Fibroblast of the aortic adventitia (primary cell): ENCODE measurements around the gene CHIT1. TPM values are rescaled to one million over a fixed set of nuclear protein-coding genes. Genes with fewer than 3 reads are reported as not detected.

Source experiments
- DNase-seq: peaks from one replicate; pipeline ENCODE4 v3.0.0-alpha.2; 2010; ENCODE audit warnings: low read depth
- H3K4me3 ChIP-seq: 2 replicates; pipeline ENCODE4 v1.5.1; 2011; ENCODE audit warnings: low read depth, mild to moderate bottlenecking, control low read depth, low read length, moderate library complexity
- total RNA-seq: library from RNA; depleted of rRNA; stranded (reverse); fragments of >200 nt; gene quantifications from 2 replicates; pipeline ENCODE4 v1.2.3, GENCODE V29; 2012; ENCODE audit warnings: low replicate concordance
- TF ChIP-seq, protein P1 (sequence below): IDR thresholded peaks from 2 replicates; pipeline ENCODE4 v1.5.1; 2011; ENCODE audit warnings: mild to moderate bottlenecking, low read length, control low read depth, inconsistent platforms; ENCODE audit not compliant: insufficient read depth

Gene CHIT1
- total RNA-seq, 1 donor, result not detected

DNA sequence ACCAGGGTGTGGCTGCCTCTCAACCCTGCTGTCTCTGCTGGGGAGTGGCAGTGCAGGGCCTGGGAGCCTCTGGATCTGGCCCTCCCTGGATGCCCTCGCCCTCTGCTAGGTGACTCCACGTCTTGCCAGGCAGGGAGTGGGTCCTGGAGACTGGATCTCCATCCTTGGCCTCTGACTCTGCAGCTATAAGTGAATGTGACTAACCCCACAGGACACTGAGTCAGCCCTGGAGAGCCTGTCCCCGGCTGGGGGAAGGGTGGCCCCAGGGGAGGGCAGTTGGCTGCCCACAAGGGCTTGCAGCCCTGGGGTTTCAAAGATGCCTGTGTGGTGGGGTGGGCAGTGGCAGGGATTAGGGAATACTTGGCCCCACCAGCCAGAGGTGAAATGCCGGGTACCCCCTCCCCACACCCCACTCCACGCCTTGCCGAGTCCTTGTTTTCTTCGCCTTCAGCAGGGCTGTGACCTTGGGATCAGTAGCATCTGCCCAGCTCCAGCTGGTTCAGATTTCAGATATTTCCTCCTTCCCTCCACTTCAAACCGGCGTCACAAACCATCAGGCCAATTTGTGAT, 51.9 kb downstream of the CHIT1 start:
- no peak overlapping the region for H3K4me3 ChIP-seq
- DNase-seq, result peak; percentile 25
- TF ChIP-seq, protein P1, sequence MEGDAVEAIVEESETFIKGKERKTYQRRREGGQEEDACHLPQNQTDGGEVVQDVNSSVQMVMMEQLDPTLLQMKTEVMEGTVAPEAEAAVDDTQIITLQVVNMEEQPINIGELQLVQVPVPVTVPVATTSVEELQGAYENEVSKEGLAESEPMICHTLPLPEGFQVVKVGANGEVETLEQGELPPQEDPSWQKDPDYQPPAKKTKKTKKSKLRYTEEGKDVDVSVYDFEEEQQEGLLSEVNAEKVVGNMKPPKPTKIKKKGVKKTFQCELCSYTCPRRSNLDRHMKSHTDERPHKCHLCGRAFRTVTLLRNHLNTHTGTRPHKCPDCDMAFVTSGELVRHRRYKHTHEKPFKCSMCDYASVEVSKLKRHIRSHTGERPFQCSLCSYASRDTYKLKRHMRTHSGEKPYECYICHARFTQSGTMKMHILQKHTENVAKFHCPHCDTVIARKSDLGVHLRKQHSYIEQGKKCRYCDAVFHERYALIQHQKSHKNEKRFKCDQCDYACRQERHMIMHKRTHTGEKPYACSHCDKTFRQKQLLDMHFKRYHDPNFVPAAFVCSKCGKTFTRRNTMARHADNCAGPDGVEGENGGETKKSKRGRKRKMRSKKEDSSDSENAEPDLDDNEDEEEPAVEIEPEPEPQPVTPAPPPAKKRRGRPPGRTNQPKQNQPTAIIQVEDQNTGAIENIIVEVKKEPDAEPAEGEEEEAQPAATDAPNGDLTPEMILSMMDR, result no peak

DNA sequence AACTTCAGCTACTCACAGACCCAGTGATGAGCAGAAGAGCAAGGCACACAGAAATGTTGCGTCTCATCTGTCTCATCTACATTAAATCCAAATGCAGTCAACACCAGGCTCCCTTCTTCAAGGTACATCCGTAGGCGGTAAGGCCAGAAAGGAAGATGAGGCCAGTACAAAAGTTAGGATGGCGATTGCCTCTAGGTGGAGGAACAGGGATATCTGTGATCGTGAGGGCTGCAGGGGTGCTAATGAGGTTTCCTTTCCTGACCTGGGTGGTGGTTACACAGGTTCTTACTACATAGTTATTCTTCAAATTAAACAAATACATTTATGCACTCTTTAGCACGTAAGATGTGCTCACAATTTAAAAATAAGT, 52.5 kb downstream of the CHIT1 start:
- H3K4me3 ChIP-seq, result no peak overlapping the region
- no peak for DNase-seq
- TF ChIP-seq, protein P1, result no peak

DNA sequence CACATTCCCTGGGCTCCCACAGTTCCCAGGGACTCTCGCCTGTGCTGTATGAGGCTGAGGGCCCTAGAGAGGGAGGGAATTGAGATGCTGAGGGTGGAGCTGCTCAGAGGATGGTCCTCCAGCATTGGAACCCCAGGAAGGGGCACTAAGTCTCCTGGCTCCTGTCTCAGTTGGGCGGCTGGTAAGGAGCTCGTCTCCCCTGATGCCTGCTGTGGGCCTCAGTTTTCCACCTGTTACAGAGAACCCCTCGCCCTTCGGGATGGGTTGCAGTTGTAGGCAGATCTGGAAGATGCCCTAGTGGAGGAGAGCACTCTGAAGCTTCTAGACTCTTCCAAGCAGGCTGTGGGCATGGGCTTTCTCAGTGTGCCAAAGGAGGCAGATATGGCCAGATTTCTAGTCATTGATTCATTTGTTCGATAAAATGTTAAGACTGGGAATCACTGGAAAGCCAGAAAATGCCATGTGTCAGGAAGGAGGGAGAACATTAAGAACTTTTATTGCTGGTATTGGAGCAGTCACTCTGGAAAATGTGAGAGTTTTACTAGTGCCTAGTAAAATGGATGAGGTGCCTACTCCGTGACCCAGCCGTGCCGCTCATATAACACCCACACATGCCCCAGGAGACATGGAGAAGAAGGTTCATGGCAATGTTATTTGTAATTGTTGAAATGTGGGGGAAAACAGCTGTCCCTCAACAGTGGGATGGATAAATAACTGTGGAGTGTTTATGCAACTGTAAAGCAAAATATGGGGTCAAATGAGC, 53.0 kb downstream of the CHIT1 start:
- TF ChIP-seq, protein P1, result no peak
- DNase-seq, result no peak
- no peak overlapping the region for H3K4me3 ChIP-seq

DNA sequence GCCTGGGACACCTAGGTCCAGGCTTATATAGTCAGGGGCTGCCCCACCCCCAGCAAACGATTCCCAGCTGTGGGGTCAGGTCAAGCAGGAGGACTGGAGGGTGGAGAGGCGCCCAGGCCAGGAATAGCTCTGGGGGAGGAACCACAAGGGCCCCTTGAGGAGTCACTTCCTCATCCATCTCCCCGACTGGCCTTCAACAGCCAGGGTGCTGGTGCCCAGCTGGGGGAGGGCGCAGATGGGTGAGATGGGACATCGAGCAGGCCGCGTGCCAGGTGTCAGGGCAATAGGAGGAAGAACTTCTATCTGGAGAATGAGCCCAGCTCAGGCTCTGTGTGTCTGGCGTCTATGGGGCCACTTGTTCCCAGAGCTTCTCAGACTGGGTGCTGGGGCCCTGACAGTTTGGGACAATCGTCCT, 53.6 kb downstream of the CHIT1 start:
- TF ChIP-seq, protein P1, result no peak
- H3K4me3 ChIP-seq, result no peak overlapping the region
- DNase-seq, result no peak

DNA sequence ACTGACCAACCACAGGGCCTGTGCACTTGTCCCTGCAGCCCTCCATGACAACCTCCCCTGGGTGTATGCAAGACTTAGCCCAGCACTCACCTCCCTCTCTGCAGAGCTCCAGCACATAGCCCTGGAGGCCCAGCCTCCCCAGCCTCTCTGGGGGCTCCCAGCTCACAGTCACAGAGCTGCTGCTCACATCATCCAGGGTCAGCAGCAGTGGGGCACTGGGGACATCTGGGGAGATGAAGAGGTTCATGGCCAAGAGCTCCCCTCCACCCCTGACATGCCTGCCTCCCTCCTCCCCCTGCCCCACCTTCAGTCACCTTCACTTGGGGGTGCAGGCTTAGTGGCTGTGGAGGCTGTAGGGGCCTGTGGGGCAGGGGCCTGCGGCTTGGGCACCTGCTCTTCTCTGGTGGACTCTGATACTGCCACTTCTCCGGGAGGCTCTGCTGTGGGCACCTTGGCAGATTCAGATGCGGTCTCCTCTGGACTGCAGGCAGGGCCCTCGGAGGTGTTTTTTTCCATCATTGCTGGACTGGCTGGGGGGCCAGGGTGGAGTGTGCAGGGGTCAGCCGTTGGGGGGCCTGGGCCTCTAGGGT, 54.1 kb downstream of the CHIT1 start, which contains the start of gene MYBPH:
TSS of gene MYBPH (minus strand) at position 590 of the 590 bp plus-strand sequence. CDS start at position 519, 71 bp downstream.
- no peak for DNase-seq
- TF ChIP-seq, protein P1, result no peak
- H3K4me3 ChIP-seq, result no peak within 1 kb of the TSS

DNA sequence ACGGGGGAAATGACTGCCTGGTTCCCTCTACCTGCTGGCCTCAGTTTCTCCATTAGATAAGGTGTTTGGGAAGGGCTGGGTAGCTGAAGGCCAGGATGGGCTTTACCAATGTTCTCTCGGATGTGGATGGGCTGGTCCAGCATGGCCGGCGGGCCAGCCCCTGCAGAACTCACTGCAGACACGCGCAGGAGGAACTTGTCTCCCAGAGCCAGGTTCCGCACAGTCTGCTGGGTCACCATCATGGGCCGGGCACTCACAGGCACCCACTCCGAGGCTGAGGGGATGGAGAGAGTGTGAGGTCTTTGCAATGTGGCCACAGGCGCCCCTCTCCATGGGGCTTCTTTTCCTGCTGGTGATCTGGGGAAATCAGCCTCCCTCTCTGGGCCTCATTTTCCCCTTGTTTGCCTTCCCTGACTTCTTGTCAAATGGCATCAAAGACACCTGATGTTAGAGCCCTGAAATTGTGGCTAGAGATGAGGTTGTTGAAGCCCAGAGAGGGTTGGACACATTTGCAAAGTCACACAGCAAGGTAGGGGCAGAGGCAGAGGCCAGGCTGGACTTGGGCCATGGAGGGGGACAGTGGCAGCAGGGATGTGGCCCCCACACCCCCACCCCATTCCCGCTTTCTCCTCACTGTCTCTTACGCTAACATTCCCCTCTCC, 55.0 kb downstream of the CHIT1 start:
- TF ChIP-seq, protein P1, result no peak
- no peak overlapping the region for H3K4me3 ChIP-seq
- no peak for DNase-seq
